Activated CD4-positive, alpha-beta T cell treated with anti-CD3 and anti-CD28 coated beads, Interleukin-2, amount 50 U/mL, for 48 hours (primary cell): ENCODE results near the gene CLIC5.

Experiments
- DNase-seq, 2 experiments: peaks; one replicate each; pipeline ENCODE4 v3.0.0-alpha.2; 2020

The CLIC5 gene

GRCh38 chr6:45836438-45836824 is 179.2 kb downstream of the CLIC5 start:
- no peak for DNase-seq

DNA sequence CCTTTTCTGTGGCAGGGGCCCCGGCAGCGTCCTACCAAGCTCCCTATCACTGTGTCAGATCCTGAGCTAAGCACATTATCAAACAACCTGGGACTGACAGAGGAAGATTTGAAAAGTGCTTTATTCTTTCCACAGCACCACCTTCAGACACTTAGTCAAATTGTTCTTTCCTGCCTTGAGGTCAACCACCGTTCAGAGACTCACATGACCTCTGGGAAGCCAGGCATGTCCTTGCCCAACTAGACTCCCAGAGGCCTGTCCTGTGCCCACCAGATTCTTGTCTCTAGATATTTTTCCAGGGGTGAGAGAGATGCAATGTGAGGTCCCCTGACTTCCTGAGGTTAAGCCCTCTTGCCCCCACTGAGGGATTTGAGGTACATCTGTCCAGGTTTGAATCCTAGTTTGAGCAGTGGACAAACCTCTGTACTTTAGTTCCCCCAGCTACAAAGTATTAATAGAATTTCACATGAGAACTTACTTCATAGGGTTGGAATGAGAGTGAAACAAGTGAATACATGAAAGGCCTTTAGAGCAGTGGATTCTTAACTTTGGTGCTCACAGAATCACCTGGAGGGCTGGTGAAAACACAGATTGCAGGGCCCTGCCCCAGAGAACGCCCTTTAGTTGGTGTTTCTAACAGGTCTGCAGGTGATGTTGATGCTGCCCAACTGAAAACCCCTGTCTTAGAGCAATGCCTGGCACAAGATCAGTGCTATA is 179.8 kb downstream of the CLIC5 start:
- no peak for DNase-seq

DNA sequence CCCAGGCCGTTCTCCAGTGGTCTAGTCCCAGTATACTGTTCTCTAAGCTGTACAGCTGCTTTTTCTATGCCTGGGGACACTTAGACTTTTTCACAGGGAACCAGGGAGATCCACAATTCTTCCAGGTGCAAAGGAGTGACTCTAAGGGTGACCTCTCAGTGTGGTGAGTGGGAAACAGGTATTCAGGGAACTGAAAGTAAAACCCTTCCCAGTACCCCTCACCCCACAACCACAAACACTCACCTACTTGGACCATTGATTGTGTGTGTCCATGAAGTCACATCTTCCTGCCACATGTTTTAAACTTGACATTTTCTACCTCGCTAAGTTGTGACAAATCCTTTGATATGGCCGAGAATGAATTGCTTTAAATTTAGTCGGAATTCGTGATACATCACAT is 183.6 kb downstream of the CLIC5 start:
- DNase-seq, result no peak
